ENCODE measurements around the gene GNAS. TPM values are rescaled to one million over a fixed set of nuclear protein-coding genes. Genes with fewer than 3 reads are reported as not detected.
A peak's percentile ranks its signal among the peaks of the same experiment; 100 is the strongest.

GNAS gene
- total and polyA plus RNA-seq, 9 of the 15 experiments (the other 6 are each of a cell fraction or from before 2014, with no cell fraction given), result 128 to 648 (median 266) TPM

DNA sequence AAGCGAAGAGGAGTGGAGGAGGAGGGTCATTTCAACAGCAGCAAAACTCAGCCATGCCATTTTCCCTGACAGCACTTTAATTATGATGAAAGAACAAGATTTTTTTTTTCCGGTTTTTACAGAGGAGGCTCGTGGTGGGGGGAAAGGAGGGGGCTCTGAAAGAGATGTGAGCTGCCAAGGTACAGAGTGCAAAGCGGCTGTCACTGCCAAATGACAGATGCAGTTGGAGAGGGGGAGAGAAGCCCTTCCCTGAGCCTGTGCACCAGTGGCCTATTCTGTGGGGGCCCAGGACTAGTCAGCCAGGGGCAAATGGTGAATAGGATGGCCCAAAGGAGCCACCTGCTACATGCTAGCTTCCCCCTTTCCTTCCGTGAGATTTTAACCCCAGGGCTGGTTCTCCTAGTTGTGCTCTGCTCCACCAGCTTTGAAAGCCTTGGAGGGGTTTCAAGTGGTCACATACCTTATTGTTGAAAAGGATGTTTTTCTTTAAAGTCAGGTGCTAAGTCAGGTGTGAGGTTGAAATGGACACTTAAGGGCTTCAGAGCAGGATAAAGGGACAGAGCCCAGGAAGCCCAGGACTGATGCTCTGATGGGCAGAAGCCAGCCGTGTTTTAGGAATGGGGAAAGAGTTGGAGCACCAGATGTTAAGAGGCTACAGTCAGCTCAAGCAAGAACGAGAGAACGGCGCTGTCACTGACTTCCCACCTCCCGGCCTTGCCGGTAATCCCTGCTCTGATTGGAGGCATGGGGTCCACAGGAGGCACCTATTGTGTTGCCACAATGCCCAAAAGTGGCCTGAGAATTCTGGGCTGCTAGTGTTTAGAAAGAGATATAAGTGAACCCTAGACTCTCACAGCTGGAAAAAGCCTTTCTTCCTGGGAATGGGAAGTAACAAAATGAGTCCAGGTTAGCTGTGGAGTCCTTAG is 24.8 kb downstream of the GNAS start:
- DNase-seq (ENCODE audit: extremely low read depth in 1 of 4, low spot score in 3 of 4), result no peak
- no peak for FAIRE-seq
- ChIA-PET POLR2A (interaction anchor here (1.0 to 1.5 kb wide), 2 partner anchors 12 to 13 kb away, joined by 4 read pairs; no protein-coding TSS in a partner anchor), CTCF (ENCODE audit: low intra/inter-chr PET ratio) (no interaction called here)
- H3K27ac ChIP-seq (ENCODE audit: extremely low read depth, low read depth, low read length), result no peak overlapping the region
- H3K4me3 ChIP-seq, result no peak overlapping the region
- no peaks in the 10 kb centered on the region for H4K20me1 ChIP-seq (replicated peaks; ENCODE audit: control insufficient read depth, insufficient read depth, low read length)
- intact Hi-C loops (cut with micrococcal nuclease) (no loop called here), in situ Hi-C loops (cut with MboI) (no loop called here)
- 34% methylated on average over 11 of the region's 11 CpGs for WGBS (ENCODE audit: insufficient coverage, low coverage, missing lambda C conversion rate)
- H3K9me1 ChIP-seq (ENCODE audit: control insufficient read depth, insufficient read depth, low read length), result no peaks in the 10 kb centered on the region
- H3K27me3 ChIP-seq (ENCODE audit: control insufficient read depth in 2 of 2, insufficient read depth in 2 of 2, low read length in 2 of 2), result no peaks in the 10 kb centered on the region
- H3K79me2 ChIP-seq (ENCODE audit: control insufficient read depth, insufficient read depth, low read length), result no peaks in the 10 kb centered on the region
- ATAC-seq, result no peak
- no peak overlapping the region; the same call in 1 of the 2 replicates for H3K4me2 ChIP-seq (ENCODE audit: insufficient read depth, low read length)
- peak overlapping the region; percentile 47 for H2AFZ ChIP-seq (ENCODE audit: low read depth, low read length)
- H3K9ac ChIP-seq (ENCODE audit: insufficient read depth in 1 of 2, low read depth in 2 of 2, low read length in 2 of 2), result no peak overlapping the region
- no TSS peak for BruUV-seq (replicated peaks)
- H3K4me1 ChIP-seq (replicated peaks in 1 of 2; ENCODE audit: control insufficient read depth in 2 of 2, insufficient read depth in 2 of 2, low read length in 2 of 2), result peaks cover 4 to 8% of the 10 kb centered on the region in 2 experiments; a peak in 3 of 5 replicates
- no peaks in the 10 kb centered on the region for H3K9me3 ChIP-seq (replicated peaks; ENCODE audit: control insufficient read depth, insufficient read depth, low read depth, low read length)
- no peaks in the 10 kb centered on the region for H3K36me3 ChIP-seq (ENCODE audit: control insufficient read depth, insufficient read depth, low read length)
- TF ChIP-seq CREB1 (IDR thresholded peaks at IDR 0.05), result no peak
- no peak for TF ChIP-seq CREB1 (CRISPR knock-in tag; IDR thresholded peaks at IDR 0.05)
- TF ChIP-seq L3MBTL2 (IDR thresholded peaks at IDR 0.05), result no peak
- TF ChIP-seq, protein P1, sequence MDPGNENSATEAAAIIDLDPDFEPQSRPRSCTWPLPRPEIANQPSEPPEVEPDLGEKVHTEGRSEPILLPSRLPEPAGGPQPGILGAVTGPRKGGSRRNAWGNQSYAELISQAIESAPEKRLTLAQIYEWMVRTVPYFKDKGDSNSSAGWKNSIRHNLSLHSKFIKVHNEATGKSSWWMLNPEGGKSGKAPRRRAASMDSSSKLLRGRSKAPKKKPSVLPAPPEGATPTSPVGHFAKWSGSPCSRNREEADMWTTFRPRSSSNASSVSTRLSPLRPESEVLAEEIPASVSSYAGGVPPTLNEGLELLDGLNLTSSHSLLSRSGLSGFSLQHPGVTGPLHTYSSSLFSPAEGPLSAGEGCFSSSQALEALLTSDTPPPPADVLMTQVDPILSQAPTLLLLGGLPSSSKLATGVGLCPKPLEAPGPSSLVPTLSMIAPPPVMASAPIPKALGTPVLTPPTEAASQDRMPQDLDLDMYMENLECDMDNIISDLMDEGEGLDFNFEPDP (CRISPR knock-in tag; IDR thresholded peaks at IDR 0.05), result no peak
- TF ChIP-seq, protein P2, sequence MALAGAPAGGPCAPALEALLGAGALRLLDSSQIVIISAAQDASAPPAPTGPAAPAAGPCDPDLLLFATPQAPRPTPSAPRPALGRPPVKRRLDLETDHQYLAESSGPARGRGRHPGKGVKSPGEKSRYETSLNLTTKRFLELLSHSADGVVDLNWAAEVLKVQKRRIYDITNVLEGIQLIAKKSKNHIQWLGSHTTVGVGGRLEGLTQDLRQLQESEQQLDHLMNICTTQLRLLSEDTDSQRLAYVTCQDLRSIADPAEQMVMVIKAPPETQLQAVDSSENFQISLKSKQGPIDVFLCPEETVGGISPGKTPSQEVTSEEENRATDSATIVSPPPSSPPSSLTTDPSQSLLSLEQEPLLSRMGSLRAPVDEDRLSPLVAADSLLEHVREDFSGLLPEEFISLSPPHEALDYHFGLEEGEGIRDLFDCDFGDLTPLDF (CRISPR knock-in tag; IDR thresholded peaks at IDR 0.05), result no peak
- TF ChIP-seq, protein P3, sequence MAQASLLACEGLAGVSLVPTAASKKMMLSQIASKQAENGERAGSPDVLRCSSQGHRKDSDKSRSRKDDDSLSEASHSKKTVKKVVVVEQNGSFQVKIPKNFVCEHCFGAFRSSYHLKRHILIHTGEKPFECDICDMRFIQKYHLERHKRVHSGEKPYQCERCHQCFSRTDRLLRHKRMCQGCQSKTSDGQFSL (CRISPR knock-in tag; IDR thresholded peaks at IDR 0.05), result no peak
- TF ChIP-seq, protein P3 (tag; IDR thresholded peaks at IDR 0.05), result no peak
- TF ChIP-seq, protein P4, sequence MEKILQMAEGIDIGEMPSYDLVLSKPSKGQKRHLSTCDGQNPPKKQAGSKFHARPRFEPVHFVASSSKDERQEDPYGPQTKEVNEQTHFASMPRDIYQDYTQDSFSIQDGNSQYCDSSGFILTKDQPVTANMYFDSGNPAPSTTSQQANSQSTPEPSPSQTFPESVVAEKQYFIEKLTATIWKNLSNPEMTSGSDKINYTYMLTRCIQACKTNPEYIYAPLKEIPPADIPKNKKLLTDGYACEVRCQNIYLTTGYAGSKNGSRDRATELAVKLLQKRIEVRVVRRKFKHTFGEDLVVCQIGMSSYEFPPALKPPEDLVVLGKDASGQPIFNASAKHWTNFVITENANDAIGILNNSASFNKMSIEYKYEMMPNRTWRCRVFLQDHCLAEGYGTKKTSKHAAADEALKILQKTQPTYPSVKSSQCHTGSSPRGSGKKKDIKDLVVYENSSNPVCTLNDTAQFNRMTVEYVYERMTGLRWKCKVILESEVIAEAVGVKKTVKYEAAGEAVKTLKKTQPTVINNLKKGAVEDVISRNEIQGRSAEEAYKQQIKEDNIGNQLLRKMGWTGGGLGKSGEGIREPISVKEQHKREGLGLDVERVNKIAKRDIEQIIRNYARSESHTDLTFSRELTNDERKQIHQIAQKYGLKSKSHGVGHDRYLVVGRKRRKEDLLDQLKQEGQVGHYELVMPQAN (IDR thresholded peaks at IDR 0.05; ENCODE audit: borderline replicate concordance), result no peak
- TF ChIP-seq, protein P5, sequence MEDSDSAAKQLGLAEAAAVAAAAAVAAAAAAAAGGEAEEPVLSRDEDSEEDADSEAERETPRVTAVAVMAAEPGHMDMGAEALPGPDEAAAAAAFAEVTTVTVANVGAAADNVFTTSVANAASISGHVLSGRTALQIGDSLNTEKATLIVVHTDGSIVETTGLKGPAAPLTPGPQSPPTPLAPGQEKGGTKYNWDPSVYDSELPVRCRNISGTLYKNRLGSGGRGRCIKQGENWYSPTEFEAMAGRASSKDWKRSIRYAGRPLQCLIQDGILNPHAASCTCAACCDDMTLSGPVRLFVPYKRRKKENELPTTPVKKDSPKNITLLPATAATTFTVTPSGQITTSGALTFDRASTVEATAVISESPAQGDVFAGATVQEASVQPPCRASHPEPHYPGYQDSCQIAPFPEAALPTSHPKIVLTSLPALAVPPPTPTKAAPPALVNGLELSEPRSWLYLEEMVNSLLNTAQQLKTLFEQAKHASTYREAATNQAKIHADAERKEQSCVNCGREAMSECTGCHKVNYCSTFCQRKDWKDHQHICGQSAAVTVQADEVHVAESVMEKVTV (CRISPR knock-in tag; IDR thresholded peaks at IDR 0.05), result no peak
- TF ChIP-seq, protein P6, sequence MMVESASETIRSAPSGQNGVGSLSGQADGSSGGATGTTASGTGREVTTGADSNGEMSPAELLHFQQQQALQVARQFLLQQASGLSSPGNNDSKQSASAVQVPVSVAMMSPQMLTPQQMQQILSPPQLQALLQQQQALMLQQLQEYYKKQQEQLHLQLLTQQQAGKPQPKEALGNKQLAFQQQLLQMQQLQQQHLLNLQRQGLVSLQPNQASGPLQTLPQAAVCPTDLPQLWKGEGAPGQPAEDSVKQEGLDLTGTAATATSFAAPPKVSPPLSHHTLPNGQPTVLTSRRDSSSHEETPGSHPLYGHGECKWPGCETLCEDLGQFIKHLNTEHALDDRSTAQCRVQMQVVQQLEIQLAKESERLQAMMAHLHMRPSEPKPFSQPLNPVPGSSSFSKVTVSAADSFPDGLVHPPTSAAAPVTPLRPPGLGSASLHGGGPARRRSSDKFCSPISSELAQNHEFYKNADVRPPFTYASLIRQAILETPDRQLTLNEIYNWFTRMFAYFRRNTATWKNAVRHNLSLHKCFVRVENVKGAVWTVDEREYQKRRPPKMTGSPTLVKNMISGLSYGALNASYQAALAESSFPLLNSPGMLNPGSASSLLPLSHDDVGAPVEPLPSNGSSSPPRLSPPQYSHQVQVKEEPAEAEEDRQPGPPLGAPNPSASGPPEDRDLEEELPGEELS (CRISPR knock-in tag; IDR thresholded peaks at IDR 0.05; ENCODE audit: borderline replicate concordance), result no peak
